HTR-8/SVneo (cell line): ENCODE data around the gene EPC2.
"Not testable (repeated sequence)": the region's sequence is repeated elsewhere in the genome, so short reads cannot be mapped to it uniquely, and the experiment has no call there.

Experiments used
- DNase-seq: peaks from one replicate; pipeline ENCODE4 v3.0.0; 2011; ENCODE audit warnings: low spot score, mixed read lengths; ENCODE audit not compliant: insufficient read length
- FAIRE-seq: peaks from 2 replicates; lab custom pipeline; 2011; peaks lifted over from hg19 to GRCh38; lab: Jason Lieb, UNC

EPC2 gene

DNA sequence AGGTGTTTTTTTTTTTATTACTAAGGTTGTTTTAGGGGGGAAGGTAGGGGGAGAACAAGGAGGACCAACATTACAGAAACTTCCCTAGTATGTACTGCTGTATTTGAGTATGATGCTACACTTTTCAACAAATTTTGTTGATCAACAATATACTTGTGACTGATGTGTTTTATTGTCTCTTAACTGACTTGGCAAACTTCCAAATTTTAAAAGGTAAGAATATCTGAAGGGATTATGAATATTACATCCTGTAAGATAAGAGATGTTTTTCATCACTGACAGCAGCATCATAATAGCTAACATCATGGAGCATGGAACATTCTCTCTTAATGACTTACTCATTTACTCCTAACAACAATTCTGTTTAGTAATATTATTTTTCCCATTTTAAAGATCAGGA lies 144.5 kb downstream of the EPC2 start:
- DNase-seq (no peak), FAIRE-seq (no peak)

DNA sequence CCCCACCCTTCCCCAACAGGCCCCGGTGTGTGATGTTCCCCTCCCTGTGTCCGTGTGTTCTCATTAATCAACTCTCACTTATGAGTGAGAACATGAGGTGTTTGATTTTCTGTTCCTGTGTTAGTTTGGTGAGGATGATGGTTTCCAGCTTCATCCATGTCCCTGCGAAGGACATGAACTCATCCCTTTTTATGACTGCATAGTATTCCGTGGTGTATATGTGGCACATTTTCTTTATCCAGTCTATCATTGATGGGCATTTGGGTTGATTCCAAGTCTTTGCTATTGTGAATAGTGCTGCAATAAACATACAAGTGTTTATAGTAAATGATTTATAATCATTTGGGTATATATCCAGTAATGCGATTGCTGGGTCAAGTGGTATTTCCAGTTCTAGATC lies 145.6 kb downstream of the EPC2 start:
- not testable (repeated sequence) for FAIRE-seq, DNase-seq

DNA sequence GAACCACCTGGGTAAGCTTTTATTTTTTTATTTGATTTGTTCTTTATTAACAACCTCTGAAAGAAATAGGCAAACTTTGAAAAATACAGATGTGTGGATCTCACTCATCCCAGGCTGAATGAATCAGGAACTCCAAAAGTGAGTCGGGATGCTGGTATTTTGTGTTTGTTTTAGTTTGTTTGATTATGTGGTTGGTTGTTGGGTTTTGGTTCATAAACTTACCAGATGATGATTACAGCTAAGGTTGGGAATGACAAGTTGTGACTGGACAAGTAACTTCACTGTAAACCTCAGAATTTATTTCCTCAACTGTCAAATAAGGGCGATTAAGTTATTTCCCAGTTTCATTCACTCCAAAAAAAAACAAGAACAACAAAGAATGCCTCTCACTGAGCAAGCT lies 150.0 kb downstream of the EPC2 start:
- FAIRE-seq, result no peak

DNA sequence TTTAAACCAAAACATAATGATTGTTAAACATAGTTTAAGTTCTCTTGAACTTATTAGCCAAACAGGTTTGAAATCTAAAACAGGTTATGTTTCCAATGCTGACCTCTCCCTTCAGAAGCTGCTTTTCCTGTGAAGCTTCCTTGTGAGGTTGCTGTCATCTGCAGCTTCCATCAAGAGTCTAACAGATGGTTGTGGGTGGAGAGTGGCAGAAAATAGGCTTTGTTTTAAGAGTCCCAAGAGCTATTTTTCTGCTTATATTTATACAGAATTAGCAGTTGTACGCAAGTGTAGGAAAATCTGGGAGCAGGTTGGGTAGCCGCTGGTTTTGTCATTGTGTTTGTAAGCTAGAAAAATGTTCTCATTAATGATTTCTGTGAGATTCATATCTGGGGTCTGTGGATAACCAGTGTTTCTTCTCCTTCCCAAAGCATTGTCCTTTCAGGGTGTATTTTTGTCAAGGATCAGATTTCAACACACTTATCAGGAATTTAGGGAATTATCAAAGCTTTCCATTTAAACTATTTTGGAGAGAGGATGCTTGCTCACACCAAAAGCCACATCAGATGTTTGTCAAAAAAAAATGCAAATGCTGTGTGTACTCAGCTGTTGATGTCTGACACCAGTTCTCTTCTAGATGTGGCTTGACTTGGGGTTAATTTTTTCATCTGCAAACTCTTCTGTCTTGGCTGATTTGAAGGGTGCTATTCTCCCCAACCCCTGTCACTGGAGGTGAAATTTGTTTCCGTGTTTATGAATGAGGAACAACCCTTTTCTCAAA lies 152.4 kb downstream of the EPC2 start:
- FAIRE-seq (no peak), DNase-seq (no peak)

More for the DNA sequence above, 150.0 kb downstream of the EPC2 start:
- DNase-seq, result no peak

DNA sequence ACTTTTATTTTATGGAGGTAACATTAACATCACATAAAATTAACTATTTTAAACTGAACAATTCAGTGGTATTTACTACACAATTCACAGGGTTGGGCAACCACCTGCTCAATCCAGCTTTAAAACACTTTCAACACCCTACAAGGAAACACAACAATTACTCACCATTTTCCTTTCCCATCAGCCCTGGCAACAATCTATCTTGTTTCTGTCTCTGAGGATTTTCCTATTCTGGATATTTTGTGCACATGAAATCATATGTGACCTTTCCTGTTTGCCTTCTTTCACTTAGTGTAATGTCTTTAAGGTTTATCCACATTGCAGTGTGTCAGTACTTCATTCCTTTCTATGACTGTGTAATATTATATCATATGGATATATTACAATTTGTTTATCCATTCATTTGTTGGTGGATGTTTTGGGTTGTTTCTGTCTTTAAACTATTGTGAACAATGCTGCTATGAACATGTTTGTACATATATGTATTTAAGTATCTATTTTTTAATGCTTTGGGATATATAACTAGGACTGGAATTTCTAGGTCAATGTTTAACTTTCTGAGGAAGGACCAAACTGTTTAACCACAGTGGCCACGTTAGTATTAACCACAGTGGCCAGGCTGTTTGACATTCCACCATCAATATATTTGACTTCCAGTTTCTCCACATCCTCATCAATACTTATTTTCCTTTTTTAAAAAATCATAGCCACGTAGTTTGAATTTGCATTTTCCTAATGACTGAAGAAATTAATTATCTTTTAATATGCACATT lies 158.1 kb downstream of the EPC2 start:
- DNase-seq (no peak), FAIRE-seq (no peak)

DNA sequence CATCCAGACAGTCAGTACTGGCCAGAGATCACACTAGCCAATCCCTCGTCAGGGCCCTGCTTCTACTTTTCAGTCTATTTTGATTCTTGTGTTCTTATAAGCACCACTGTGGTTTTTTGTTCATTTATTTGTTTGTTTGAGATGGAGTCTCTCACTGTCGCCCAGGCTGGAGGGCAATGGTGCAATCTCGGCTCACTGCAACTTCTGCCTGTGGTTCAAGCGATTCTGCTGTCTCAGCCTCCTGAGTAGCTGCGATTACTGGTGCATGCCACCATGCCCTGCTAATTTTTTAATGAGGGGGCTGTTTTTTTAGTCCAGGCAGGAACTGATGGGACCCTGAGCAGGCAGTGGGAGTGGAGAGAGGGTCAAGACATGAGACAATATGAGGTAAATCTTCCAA lies 165.5 kb downstream of the EPC2 start:
- FAIRE-seq, result no peak
- DNase-seq, result no peak

DNA sequence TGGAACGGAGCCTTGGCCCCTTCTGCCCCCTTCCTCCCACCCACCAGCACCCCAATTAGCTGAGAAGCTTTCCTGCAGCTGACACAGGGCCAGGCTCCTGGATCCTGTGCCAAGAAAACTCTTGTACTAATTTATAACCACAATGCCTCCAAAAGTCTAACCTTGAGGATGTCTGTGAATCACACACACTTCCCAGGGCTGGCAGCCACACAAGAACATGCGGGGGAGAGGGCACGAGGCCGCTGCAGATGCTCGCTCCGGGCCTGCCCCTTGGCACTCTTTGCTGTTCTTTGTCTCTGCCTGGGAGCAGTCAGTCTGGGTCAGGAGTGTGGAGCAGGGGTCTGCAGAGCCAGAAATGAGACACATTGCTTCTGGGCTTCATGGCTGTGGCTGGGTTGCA lies 167.8 kb downstream of the EPC2 start:
- peak; percentile 21 for DNase-seq
- no peak for FAIRE-seq

DNA sequence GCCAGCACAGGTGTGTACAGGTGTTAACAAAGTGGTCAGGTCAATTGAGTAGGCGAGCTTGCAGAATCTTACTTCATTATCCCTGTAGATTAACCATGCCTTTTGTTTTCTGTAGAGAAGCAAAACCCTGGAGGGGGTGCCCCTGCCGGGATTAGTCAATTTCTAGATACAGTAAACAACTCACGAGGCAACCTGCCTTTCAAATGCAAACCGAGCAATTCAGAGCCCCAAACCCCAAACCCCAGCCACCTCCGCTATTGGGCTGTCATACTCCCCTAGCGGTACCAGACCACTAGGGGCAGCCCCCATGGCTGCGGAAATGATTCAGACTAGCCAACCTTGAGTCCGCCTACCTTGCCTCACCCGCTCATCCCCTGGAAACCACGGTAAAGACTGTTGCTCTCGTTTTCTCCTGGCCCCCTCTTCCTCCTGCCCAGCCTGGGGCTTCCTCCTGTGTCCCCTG lies 169.1 kb downstream of the EPC2 start:
- no peak for DNase-seq
- FAIRE-seq, result no peak

DNA sequence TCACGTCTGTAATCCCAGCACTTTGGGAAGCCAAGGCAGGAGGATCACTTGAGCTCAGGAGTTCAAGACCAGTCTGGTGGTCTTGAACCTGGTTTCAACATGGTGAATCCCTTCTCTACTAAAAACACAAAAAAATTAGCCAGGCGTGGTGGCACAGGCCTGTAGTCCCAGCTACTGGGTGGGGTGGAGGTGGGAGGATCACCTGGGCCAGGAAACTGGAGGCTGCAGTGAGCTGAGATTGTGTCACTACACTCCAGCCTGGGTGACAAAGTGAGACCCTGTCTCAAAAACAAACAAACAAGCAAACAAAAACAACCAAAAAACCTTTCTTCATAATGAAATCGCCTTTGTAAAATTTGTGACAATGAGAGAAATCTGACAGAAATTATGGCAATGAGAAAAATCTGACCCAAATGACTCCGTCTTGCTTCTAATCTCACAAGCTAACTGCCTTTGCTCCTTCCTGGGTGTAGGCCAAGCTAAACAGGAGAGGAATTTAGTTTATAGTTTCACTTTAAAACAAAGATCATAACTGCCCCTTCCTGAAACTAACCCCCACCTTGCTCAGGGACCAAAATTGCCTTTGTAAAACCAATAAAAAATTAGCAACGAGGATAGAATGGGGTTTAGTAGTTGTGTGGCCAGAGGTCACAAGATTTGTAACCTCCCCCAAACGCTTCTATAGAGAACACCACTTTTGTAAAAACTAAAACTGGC lies 169.8 kb downstream of the EPC2 start:
- DNase-seq (no peak), FAIRE-seq (no peak)

DNA sequence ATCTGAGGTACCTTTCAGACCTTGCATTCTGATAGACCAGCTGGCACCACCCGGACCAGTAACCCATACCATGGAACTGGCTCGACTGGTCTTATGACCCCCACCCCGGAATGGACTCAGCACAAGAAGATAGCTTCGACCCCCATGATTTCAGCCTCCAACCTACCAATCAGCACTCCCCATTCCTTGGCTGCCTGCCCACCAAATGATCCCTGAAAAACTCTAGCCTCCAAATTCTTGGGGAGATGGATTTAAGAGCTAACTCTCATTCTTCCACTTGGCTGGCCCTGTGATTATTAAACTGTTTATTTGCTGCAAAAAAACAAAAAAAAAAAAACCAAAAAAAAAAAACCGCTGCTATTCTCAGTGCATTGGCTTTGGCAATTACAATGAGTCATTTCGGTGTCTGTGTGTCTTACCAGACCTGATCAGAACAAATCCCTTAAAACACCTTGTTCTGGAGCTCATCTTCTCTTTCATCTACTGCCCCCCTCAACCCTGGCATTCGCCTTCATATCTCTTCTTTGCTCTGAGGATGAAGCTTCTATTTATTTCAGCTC lies 170.4 kb downstream of the EPC2 start:
- FAIRE-seq, result no peak
- no peak for DNase-seq

DNA sequence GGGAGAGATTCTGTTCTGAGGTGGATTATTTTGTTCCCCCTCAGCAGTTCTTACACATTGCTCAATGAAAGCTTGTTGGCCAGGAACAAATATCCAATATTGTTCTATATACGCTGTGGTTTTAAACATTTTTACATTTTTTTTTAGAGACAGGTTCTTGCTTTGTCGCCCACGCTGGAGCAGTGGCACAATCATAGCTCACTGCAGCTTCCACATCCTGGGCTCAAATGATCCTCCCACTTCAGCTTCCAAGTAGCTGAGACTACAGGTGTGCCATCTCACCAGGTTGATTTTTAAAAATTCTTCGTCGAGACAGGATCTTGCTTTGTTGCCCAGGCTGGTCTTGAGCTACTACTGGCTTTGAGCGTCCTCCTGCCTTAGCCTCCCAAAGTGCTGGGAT lies 171.6 kb downstream of the EPC2 start:
- FAIRE-seq (no peak), DNase-seq (no peak)

DNA sequence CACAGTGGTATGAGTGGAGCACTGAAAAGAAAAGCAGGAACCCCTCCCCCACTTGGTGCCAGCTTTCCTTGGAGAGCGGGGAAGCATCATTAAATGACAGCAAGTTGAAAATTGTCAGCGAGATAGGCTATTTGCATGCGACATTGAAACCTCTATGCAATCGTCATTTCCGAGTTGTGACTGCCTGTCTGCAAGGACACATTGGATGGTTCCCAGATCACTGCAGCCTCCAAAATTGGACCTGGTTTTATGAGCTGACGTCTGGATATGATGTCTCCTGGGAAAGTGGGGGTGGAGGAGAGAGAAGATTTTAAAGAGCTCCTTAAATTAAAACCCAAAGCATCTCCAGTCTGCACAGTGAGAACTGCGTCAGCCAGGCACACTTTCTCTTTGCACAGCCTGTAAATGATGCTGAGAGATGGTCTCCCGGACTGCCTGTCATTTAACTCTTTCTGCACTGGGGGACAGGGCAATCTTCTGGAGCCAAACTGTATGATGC lies 172.7 kb downstream of the EPC2 start:
- FAIRE-seq (no peak), DNase-seq (no peak)

DNA sequence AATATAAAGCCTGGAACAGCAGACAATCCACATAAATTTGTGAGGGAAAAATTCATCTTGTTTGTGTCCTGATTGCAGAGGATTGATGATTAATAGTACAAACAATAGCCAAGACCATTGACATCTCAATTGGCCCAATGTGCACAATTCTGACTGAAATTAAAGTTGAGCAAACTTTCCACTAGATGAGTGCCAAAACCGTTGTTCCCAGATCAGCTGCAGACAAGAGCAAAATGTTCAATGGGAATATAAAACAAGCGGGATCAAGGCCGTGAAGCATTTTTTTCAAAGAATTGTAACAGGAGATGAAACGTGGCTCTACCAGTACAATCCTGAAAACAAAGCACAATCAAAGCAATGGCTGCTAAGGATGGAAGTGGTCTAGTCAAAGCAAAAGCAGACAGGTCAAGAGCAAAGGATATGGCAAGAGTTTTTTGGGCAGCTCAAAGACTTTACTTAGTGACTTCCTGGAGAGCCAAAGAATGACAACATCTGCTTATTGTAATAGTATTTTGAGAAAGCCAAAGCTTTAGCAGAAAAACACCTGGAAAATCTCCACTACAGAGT lies 174.6 kb downstream of the EPC2 start:
- no peak for FAIRE-seq
- no peak for DNase-seq

DNA sequence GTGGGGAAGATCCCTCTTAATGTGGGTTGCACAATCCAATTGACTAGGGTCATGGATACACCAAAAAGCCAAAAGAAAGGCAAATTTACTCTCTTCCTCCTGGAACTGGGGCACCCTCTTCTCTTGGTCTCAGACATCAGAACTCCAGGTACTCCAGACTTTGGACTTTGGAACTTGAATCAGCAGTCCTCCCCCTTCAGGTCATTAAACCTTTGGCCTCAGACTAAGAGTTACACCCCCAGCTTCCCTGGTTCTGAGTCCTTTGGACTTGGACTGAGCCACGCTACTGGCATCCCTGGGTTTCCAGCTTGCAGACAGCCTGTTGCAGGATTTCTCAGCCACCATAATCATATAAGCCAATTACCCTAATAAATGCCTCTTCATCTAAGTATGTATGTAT lies 179.6 kb downstream of the EPC2 start:
- no peak for FAIRE-seq

DNA sequence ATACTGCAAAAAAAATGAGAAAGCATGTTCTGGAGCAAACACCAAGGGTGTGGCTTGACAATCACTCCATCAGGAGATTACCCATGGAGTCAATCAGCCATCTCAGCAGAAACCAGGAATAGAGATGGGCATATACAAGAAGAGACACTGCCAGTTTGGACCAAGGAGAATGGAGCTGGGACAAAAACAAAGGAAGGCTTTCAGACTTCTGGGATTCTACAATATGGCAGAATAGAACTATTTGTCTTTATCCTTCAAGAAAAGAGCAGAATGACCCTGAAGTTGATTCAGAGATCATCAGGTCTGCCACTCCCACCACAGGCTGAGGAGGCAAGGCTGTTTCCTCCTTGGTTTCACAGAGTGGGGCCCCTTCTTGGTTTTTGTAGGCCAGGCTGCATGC lies 182.2 kb downstream of the EPC2 start:
- DNase-seq (no peak), FAIRE-seq (no peak)

More for the DNA sequence above, 179.6 kb downstream of the EPC2 start:
- DNase-seq, result no peak

DNA sequence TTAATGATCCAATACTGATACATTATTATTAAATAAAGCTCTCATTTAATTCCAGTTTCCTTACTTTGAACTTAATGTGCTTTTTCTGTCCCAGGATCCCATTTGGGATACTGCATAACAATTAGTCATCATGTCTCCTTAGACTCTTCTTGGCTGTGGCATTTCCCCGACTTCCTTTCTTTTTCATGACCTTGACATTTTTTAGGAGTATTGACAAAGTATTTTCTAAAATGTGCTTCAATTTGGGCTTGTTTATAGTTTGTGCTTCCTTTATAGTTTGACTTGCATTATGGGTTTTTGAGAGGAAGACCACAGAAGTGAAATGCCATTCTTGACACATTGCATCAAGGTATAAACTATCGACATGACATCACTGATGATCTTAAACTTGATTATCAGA lies 184.4 kb downstream of the EPC2 start:
- FAIRE-seq (no peak), DNase-seq (no peak)

DNA sequence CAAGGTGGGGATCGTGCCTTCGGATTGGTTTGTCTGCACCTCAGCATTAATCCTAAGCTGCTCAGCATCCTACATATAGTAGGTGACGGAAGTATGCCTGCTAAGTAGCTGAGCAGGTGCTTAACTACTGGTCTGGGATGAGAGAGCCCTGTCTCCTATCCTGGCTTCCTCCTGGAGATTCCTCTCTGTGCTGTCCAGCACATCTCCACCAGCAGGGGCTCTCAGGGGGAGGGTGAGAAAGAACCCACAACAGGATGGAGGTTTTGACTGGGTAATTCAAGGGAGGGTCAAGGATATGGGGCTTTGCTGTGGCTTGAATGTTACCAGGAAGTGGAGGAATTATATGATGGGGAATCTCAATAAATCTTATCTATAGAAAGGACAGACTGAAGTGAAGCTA lies 185.1 kb downstream of the EPC2 start:
- DNase-seq (no peak), FAIRE-seq (no peak)

DNA sequence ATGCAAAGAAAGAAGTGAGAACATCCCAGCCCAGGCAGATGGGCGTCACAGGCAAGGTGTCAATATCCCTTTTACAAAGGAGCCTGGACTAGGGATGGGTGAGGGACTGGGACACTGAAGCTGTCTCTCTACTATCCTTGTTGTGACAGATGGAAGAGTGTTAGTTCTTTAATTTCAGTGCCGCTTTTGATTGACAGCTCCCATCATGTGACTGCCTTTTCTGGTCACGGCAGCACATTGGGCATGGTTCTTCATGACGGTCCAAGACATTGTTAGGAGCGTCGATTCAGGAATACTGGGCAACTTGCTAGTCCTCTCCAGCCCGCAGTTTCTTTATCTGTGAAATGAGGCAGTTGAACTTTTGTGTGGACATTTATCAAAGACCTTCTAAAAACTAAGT lies 188.1 kb downstream of the EPC2 start:
- FAIRE-seq (no peak), DNase-seq (no peak)
